Renal pelvis (tissue), 4 donors: ENCODE data around the gene LRRC4C. TPM values are rescaled to one million over a fixed set of nuclear protein-coding genes. Genes with fewer than 3 reads are reported as not detected.
"Not testable (repeated sequence)": the region's sequence is repeated elsewhere in the genome, so short reads cannot be mapped to it uniquely, and the experiment has no call there.

Experiments used
- DNase-seq: peaks from one replicate; pipeline ENCODE4 v3.0.0-alpha.2; 2013
- polyA plus RNA-seq, 3 donors: library from polyadenylated mRNA; unstranded; fragments of 120-200 nt; gene quantifications; one replicate each; pipeline ENCODE4 v1.2.1, GENCODE V29; 2013; ENCODE audit not compliant: insufficient read length in 3 of 3

The LRRC4C gene
- polyA plus RNA-seq, 3 donors: 13.1 to 13.8 (median 13.3) TPM

DNA sequence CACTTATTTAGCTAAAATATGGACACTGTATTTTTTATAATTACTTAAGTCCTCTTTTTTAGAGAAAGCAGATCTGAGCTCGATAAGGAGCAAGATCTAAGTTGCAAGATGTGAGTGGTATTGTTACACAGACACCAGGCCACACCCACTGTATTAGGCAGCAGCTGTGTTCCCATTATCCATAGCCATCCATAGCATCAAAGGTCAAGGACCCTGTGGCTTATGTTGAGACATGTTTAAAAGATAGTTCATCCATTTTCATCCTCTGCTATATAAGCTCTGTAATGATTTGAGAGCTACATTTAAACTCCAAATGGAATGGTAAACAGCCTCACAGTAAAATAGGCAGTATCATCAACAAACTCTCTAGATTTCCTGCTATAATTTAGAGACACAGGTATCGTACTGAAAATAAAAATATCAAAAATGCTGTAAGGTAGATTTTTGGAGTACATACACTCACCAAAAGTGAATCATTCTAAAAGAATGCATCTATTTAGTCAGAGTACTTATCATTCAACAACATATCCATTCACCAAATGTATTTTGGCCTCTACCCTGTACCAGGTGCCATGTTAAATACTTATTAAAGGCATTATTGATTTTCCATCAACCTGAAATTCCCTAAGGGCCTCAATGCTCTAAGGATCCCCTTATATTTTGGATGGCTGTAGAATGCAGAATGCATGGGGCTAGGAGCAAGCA is 574.0 kb downstream of the LRRC4C start:
- DNase-seq: no peak

DNA sequence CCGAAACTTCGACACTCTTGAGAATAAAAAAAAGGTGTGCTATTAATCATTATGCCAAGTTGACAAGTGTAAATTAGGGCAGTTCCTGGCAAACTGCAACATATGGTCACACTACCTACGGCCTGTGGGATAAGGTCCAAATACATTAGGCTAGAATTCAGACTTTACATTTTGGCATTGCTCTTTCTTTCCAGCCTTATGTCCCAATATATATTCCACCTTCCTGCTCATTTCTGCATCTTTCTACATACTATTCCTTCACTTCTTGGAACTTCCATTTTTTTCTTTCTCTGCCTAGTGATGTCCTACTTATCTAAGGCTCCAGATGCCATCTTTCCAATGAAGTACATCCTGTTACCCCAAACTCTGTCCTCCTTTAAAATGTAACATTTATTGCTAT is 577.2 kb downstream of the LRRC4C start:
- no peak for DNase-seq

DNA sequence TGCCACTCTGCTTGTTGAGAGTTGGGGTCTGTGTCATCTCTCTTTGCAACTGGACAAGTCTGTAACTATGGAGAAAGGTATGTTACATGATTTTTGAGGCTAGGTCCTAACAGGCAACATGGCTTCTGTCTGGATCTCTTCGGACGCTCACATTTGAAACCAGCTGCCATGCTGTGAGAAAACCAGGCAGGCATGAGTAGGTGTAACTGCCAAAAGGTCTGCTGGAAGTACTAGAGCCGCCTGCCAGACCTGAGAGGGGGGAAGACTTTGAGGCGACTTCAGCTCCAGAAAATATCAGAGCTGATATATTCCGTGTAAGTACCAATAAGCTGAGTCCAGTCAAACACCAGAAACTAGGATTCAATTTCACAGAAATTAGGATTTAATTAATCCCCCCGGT is 579.5 kb downstream of the LRRC4C start:
- DNase-seq: no peak

DNA sequence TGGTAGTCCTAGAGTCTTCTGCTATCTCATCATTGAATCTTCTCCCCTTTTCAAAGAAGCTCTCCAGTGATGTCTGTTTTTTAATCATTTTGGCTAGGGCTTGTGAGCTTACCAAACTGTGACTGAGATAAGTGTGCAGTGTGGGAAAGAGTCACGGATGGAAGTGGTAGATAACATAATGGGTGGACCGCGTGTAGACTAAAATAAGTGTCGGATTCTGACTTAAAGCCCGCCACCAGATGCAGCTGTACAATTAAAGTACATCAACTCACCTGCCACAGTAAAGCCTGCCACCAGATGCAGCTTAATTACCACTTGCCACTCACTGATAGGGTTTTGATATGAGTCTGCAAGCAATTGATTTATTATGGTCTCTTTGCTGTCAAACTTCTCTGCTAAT is 581.5 kb downstream of the LRRC4C start:
- DNase-seq: no peak

GRCh38 chr11:40877256-40877655 is 582.2 kb downstream of the LRRC4C start:
- no peak for DNase-seq

- peak; percentile 10 for DNase-seq
Observed at GRCh38 chr11:40867991-40868632, 591.3 kb downstream of the LRRC4C start.

GRCh38 chr11:40857754-40858153 is 601.7 kb downstream of the LRRC4C start:
- not testable (repeated sequence) for DNase-seq

DNA sequence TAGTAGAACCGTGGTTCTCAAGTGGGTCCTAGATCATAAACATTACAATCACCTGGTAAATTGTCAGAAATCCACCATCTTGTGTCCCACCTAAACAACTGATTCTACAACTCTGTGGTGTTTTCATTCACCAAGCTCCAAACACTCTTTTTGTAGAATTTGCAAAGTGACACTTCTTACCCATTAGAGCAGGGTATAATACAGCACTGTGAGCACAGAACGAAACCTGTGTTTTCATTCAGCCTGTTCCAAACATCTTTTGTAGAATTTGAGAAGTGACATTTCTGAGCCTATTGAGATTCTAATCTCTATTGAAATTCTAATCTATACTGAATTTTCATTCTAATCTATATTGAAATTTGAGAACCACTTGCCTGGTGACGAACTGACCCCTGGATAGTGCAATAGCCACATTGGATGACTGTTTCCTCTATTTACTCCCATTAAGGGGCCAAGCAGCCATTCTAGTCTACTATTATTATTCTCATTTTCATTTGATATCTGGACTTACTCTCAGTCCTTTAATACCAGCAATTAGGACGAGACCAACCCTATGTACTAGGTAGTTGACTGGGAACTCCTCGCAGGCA is 616.6 kb downstream of the LRRC4C start:
- DNase-seq: no peak

DNA sequence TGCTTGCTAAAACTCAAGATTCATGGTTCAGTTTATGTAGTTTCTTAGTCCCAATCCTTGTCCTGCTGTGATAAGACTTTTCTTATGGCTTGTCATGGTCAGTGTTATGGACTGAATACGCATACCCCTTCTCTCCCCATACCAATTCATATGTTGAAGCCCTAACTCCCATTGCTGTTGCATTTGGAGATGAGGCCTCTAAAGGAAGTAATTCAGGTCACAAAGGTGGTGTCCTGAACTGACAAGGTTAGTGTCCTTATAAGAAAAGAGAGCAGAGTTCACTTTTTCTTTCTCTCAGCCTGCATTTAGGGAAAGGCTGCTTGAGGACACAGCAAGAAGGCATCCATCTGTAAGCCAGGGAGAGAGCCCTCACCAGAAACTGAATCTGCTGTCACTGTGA is 618.2 kb downstream of the LRRC4C start:
- no peak for DNase-seq

GRCh38 chr11:40838181-40838683 is 621.2 kb downstream of the LRRC4C start:
- no peak for DNase-seq

- no peak for DNase-seq
Observed at GRCh38 chr11:40827116-40827515, 632.3 kb downstream of the LRRC4C start.

- DNase-seq: no peak
Observed at GRCh38 chr11:40826601-40827000, 632.9 kb downstream of the LRRC4C start.

- DNase-seq: no peak
Observed at GRCh38 chr11:40825201-40825834, 634.1 kb downstream of the LRRC4C start.

GRCh38 chr11:40819230-40819629 is 640.2 kb downstream of the LRRC4C start:
- no peak for DNase-seq

GRCh38 chr11:40816976-40817375 is 642.5 kb downstream of the LRRC4C start:
- no peak for DNase-seq

- no peak for DNase-seq
Observed at GRCh38 chr11:40797981-40798380, 661.5 kb downstream of the LRRC4C start.

DNA sequence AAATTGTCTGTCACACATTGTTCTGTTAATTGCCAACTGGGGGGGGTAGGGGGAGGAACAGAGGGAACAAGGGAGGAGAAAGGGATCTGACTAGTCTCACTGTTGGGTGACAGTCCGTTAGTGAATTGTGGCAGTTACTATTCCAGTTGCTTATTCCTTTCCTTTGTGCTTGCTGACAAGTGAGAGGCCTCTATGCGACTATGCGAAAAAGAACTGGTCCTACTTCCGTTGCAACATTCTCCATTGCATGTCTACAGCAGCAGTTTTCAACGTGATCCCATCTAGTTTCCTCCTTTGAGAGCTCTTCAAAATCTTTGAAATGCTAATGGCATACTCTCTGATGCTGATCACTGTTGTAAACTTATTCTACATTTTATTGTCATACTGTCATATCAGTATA is 672.2 kb downstream of the LRRC4C start:
- no peak for DNase-seq

DNA sequence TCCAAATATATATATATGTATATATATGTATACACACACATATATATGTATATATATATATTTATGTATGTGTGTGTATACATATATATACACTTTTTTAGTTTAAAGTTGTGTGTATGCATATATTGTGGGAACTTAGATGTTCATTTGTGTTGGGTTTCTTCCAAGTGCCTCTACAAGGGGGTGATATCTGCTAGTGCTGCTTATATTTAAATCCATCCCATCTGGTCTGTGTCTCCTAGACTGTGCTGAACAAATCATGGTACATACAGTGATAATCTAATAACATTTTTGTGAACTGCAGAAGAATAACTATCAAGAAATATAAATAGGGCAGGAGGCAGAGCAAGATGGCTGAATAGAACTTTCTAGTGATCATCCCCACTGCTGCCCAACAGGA is 696.4 kb downstream of the LRRC4C start:
- DNase-seq: no peak

DNA sequence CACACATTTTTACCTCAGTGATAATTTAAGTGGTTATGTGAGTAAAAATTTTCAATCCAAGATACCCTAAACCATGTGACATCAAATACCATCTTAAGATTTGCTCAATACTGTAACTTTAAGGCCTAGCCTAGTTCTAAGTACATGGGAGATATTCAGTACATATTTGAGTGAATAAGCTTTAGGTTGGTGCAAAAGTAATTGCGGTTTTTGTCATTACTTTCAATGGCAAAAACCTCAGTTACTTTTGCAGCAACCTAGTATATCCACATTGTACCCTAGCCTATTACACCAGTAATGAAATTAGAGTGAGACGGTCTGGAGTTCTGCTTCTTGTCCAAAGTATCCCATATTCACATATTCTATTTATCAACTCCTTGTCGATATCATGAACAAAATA is 700.1 kb downstream of the LRRC4C start:
- DNase-seq: no peak

DNA sequence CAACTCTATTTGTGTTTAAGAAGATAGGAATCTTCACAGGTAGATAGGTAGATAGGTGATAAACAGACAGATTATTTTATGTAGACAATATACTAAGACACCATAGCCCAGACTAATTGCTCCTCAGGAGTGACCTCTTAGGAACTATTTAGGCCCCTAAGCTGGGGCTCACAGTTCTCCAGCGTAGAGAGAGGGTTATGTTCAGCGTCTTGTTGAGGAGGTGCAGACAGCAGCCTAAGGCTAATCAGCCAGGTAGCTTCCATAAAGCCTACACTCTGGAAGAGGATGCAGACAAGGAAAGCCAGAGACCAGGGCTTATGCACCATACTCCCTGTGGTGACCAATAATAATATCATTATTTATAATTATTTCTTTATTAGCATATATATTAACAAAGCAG is 705.2 kb downstream of the LRRC4C start:
- no peak for DNase-seq

DNA sequence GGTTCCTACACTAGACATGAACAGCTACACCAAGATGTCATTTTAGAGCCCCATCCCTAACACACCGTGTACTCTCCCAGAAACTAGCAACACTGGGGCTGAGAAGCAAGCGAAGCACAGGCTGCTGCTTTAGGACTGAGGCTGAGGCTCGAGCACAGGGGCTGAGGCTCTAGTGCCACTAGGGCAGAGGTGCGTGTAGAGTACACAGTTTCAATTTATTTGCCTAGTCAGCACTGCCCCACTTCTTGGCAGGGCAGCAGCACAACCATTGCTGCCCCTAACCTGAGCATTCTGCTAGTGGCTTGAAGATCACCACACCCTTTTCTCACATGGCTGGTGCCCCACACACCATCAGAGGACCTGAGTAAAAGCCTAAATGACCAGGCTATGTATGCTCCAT is 713.2 kb downstream of the LRRC4C start:
- DNase-seq: no peak

DNA sequence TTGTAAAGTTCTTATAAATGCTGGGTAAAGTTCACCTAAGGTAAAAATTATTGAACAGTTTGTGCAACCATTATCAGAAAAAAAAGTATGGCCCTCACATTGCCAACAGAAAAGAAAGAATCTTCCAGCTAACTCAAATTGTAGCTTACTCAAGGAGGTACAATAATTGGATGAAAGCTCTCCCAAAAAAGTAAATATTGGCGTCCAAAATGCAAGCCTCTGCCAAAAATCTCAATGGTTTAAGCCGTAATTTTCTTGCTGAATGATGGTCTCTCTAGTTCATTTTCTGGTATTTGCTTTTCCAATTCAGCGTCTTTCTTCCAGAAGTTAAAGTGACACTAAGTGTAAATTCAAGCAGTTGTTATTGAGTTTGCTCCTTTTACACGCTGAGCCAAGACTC is 727.3 kb downstream of the LRRC4C start:
- DNase-seq: peak; percentile 4
